Stimulated activated CD4-positive, alpha-beta T cell treated with anti-CD3 and anti-CD28 coated beads, Interleukin-4, amount 100 ng/mL, for 4 hours (primary cell): ENCODE data around the gene PPP2R2D.
A peak's percentile ranks its signal among the peaks of the same experiment; 100 is the strongest.

Experiments
- DNase-seq, 2 experiments: peaks; one replicate each; pipeline ENCODE4 v3.0.0-alpha.2; 2020

The PPP2R2D gene

DNA sequence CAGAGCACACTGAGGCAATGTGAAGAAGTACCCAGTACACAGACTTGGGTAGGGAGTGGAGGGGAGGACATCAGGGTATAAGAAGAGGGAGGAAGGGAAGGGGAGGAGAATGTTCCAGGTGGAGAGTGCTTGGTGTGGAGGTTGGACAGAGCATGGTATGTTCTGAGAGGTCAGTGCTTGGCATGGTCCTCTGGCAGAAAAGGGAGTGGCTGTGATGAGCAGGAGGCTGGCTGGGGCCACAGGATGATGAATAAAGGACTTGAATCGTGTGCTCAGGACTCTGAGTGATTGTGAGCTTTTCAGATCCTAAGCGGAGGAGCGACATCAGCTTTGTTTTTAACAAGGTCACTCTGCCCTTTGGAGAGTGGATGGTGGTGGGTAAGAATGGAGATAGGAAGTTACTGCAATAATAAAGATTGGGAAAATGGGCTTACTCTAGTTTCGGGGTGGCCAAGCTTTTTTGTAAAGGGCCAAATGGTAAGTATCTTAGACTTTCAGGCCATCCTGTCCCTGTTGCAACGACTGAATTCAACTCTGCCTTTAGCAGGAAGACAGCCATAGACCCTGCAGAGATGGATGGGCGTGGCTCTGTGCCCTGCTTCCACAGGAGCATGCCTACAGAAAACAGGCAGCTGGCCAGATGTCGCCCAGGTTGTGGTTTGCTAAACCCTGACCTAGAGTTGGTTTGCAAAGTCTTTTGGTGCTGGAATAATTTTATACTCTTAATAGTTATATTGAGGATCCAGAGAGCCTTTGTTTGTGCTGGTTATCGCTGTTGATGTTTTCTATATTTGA, 8.4 kb downstream of the PPP2R2D start:
- no peak for DNase-seq

DNA sequence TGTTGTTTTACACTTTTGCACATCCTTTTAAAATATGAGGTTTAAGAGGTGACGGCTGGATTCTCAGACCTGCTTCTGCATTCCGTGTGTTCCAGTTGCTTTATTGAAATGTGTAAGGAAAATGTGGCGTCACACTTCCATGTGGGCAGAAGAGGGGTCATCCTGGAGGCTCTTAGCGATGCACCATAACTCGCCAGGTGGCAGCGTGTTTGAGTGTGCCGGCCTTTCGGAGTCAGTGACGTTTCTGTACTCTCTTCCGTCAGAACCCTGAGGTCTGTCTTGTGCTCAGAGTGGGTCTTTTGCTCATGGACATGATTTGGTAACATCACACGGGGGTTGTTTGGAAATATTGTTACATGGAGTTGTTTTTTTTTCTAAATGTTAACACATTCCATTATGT, 9.1 kb downstream of the PPP2R2D start:
- no peak for DNase-seq

DNA sequence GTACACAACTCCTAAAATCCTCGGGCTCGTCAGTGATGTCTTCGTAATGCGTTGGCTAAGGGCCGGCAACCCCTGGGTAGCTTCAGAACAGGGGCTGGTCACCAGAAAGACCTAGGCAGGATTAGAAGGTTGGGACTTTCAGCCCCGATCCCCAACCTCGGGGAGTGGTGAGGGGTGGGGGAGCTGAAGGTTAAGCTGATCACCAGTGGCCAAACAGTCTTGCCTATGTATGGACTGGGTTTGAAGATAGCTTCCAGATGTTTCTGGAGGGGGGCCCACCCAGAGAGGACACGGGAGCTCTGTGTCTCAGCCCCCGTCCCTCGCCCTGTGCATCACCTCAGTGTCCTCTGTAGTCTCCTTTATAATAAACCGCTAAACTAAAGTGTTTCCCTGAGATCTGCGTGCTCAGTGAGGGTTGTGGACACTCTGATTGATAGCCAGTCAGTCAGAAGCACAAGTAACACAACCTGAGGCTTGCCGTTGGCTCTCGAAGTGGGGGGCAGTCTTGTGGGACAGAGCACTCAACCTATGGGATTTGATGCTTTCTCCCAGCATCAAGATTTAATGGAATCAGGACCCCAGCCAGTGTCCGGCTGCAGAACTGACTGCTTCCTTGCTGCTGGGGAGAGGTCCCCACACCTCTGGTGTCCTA, 10.0 kb downstream of the PPP2R2D start:
- DNase-seq, result no peak

DNA sequence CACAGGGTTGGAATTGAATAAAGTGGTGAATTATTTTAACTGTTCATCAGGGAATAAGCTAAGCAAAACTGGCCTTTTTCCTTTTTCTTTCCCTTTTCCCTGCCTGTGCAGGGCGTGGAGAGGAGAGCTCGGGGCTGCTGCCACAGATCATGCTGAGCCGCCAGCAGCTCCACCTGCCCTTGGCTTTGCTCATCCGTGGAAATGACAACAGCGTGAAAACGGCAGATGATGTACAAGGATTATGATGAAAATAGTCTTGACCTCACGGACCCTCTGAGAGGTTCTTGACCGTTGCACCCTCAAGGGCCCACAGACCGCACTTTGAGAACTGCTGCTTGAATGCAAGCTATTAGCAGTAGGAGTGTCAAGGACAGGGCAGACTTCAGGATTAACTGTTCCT, 10.6 kb downstream of the PPP2R2D start:
- no peak for DNase-seq

DNA sequence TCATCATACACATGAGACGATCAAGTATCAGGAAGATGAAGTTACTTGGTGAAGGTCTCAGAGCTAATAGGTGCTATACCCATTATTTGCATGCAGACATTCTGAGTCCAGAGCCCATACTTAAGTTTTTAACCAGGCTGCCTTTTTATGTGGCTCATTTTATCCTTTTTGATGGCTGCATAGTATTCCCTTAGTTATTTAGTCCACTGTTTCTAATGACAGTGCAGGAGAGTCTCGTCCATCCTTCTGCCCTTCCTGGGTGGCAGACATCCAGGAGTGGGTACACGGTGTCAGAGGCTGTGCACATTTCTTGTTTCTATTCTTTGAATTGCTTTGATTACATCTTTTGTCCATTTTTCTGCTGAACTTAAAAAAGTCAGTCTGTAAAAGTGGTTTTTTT, 11.8 kb downstream of the PPP2R2D start:
- DNase-seq, result no peak

DNA sequence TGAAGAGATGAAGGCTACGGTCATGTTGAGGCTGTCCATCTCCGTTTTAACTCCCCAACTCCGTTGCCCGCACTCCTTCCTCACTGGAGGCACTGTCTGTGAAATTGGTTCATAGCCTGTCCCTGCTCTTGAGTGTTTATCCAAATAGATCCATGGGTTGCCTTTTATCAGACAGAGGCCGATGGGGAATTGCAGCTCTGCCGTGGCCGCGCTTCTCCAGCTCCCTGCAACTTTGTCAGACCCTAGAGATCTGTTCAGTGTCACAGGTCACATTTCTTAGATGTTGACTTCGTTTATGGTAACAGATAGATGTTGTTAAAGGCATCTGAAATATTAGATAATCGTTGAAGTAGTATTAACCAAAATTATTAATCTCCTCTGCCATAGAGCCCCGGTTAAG, 14.7 kb downstream of the PPP2R2D start:
- DNase-seq, result no peak

DNA sequence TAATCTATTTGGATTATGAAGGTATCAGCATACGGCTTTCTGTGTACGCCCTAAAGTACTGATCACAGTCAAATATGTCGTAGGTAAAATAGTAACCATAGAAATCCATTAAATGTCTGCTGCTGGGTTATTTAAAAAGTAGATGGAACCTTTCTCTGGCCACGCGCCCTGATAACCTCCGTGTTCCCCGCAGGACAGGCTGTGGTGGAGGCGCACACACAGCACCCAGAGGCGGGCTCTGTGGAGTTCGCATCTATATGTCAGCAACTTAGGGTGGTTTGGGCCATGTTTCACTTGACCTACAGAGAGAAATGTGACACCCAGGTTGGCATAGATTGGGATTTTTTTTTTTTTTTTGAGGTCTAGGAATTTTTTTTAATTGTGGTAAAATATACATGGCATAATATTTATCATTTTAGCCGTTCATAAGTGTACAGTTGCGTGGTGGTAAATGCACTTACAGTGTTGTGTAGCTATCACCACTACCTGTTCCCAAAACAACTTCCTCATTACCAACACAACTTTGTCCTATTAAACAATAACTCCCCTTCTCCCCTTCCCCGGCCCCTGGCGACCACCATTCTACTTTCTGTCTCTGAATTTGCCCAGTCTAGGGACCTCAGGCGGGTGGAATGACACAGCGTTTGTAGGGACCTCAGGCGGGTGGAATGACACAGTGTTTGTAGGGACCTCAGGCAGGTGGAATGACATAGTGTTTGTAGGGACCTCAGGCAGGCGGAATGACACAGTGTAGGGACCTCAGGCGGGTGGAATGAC, 15.4 kb downstream of the PPP2R2D start:
- no peak for DNase-seq

DNA sequence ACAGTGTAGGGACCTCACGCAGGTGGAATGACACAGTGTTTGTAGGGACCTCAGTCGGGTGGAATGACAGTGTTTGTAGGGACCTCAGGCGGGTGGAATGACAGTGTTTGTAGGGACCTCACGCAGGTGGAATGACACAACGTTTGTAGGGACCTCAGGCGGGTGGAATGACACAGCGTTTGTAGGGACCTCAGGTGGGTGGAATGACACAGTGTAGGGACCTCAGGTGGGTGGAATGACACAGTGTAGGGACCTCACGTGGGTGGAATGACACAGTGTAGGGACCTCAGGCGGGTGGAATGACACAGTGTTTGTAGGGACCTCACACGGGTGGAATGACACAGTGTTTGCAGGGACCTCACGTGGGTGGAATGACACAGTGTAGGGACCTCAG, 16.0 kb downstream of the PPP2R2D start:
- peak in 1 of 2 experiments; percentile 62 for DNase-seq

DNA sequence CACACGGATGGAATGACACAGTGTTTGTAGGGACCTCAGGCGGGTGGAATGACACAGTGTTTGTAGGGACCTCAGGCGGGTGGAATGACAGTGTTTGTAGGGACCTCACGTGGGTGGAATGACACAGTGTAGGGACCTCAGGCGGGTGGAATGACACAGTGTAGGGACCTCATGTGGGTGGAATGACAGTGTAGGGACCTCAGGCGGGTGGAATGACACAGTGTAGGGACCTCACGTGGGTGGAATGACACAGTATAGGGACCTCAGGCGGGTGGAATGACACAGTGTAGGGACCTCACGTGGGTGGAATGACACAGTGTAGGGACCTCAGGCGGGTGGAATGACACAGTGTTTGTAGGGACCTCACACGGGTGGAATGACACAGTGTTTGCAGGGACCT, 16.7 kb downstream of the PPP2R2D start:
- peak in 1 of 2 experiments; percentile 66 for DNase-seq

DNA sequence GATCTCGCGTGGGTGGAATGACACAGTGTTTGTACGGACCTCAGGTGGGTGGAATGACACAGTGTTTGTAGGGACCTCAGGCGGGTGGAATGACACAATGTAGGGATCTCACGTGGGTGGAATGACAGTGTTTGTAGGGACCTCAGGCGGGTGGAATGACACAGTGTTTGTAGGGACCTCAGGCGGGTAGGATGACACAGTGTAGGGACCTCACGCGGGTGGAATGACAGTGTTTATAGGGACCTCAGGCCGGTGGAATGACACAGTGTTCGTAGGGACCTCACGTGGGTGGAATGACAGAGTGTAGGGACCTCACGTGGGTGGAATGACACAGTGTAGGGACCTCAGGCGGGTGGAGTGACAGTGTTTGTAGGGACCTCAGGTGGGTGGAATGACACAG, 18.7 kb downstream of the PPP2R2D start:
- DNase-seq, result peak in 1 of 2 experiments; percentile 52

DNA sequence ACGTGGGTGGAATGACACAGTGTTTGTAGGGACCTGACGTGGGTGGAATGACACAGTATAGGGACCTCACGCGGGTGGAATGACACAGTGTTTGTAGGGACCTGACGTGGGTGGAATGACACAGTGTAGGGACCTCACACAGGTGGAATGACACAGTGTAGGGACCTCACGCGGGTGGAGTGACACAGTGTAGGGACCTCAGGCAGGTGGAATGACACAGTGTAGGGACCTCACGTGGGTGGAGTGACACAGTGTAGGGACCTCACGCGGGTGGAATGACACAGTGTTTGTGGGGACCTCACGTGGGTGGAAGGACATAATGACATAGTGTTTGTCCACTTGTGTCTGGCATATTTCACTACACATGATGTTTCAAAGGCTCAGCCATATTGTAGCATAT, 19.3 kb downstream of the PPP2R2D start:
- DNase-seq, result peak in 1 of 2 experiments; percentile 75

DNA sequence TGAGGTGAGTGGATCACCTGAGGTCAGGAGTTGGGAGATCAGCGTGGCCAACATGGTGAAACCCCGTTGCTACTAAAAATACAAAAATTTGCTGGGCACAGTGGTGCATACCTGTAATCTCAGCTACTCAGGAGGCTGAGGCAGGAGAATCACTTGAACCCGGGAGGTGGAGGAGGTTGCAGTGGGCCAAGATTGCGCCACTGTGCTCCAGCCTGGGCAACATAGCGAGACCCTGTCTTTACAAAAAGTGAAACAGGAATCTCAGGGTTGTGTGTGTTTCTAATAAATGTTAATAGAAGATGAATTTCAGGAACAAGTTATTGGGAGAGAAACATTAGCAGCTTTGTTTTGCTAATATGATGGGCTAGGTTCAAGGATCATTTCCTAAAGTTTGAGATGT, 19.9 kb downstream of the PPP2R2D start:
- no peak for DNase-seq

DNA sequence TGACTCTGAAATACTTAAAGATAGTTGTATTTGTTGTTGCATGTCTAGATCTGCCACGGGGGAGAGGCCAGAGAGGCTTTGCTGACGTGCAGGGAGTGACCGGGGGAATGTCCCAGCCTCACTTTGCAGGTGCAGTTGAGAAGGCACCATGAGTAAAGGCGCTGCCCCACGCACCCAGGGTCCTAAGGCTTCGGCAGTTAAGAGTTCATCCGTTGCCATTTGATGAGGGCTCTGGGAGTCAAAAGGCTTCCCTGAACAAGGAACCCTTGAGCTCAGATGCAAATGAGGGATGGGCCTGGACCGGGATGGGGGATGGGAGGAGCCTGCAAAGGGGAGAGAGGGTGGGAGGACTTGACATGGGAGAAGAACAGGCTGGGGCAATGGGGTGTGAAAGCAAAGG, 20.4 kb downstream of the PPP2R2D start:
- DNase-seq, result no peak

DNA sequence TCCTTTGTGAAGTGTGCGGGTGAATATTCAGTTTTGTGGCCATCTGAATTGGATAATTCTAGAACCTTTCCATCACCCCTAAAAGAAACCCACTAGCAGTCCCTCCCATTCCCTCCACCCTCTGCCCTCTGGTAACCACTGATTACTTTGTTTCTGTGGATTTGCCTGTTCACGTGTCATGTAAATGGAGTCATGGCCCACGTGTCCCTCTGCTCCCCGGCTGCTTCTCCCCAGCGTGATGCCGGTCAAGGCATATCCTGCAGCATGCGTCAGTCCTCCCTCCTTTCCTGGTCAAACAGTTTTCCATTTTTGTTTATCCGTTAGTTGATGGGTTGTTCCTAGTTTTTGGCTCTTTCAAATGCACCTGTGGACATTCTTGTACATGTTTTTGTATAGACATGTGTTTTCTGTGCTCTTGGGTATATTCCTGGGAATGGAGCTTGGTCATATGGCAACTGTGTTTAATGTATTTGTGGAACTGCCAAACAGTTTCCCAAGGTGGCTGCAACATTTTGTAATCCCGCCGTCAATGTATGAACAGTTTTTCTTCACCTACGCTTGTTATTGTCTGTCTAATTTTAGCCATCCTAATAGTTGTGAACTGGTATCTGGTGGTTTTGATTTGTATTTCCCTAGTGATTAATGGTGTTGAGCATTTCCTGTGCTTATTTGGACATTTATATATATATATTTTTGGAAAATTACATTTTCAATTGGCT, 22.4 kb downstream of the PPP2R2D start:
- DNase-seq, result no peak

DNA sequence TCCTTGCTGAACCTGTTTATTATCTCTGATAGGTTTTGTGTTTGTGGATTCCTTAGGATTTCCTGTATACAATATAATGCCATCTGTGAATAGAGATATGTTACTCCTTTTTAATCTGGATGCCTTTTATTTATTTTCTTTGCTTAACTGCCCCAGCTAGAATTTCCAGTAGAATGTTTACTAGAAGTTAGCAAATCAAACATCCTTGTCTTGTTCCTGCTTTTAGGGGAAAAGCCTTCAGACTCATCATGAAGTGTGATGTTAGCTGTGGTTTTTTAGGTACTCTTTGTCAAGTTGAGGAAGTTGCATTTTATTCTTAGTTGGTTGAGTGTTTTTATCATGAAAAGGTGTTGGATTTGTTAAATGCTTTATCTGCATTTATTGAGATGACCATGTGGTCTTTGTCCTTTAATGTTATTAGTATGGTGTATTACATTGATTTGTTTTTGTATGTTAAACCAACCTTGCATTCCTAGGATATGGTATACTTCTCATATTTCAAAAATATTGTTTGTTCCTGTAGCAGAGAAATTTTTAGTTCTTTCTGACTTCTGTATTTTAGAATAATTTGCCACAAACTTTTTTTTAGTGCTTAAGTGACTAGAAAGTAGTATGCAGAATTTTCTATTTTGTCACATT, 24.3 kb downstream of the PPP2R2D start:
- DNase-seq, result no peak

DNA sequence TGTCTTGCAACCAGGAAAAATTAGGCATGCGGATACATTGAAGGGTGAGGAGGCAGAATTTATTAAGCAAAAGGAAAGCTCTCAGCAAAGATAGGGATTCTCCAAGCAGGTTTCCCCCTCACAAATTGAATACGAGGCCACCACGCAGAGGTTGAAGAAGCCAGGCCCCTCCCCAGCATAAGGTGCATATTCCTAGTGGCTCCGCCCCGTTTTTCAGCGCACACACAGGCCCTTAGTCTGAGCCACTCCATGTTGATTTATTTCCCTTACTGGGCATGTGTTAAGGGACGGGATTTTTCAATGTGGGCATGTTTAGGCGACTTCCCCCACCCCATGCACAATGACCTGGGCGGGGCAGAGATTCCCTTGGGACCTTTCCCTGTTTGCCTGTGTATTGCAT, 24.9 kb downstream of the PPP2R2D start:
- no peak for DNase-seq

DNA sequence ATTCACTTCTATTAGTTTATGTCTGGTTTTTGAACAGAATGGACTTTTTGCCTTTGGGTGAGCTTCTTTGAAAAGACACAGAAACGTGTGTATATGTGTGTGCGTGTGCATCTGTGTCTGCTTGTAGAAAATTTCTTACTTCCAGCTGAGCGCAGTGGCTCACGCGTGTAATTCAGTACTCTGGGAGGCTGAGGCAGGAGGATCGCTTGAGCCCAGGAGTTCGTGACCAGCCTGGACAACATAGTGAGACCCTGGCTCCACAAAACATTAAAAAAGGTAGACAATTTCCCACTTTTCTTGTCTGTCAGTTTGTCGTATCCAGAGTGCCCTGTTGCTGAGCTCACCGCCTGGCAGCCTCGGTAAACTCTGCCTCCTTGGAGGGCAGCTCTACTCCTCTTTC, 25.4 kb downstream of the PPP2R2D start:
- DNase-seq, result no peak

DNA sequence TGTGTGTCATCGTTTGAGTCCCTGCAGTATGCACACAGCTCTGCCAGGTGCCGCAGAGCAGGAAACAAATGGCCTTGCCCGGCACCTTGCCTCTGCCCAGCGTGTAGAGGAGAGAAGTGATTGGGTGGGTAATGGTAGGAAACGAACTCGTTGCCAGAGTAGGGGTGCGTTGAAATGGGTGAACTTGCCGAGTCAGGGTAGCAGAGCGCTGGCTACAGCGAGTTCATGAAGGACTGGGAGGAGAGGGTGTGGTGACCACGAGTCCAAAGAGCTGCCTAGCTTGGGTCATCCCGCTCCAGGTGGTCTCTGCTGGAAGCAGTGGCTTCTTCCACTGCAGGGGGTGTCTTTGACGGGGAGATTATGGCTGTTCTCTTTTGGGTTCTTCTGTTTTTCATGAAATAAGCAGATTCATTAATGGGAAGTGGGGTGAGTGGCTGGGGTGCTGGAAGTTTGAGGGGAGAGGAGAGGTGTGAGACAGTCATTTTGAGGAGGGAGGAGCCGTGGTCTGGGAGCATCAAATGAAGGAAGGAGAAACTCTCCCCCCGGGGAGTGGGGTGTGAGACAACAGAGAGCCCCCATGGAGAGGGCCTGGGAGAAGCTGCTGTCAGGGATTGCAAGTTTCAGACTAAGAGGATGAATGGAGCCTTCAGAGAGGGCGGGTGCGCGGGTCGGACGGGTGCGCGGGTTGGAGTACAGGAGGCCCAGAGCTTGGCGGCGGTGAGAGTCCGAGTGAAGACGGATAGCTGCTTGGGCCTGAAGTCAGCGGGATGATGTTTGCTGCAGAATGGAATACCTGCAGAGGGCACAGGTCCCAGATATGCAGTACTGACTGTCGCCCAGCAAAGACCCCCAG, 26.2 kb downstream of the PPP2R2D start:
- DNase-seq, result no peak

DNA sequence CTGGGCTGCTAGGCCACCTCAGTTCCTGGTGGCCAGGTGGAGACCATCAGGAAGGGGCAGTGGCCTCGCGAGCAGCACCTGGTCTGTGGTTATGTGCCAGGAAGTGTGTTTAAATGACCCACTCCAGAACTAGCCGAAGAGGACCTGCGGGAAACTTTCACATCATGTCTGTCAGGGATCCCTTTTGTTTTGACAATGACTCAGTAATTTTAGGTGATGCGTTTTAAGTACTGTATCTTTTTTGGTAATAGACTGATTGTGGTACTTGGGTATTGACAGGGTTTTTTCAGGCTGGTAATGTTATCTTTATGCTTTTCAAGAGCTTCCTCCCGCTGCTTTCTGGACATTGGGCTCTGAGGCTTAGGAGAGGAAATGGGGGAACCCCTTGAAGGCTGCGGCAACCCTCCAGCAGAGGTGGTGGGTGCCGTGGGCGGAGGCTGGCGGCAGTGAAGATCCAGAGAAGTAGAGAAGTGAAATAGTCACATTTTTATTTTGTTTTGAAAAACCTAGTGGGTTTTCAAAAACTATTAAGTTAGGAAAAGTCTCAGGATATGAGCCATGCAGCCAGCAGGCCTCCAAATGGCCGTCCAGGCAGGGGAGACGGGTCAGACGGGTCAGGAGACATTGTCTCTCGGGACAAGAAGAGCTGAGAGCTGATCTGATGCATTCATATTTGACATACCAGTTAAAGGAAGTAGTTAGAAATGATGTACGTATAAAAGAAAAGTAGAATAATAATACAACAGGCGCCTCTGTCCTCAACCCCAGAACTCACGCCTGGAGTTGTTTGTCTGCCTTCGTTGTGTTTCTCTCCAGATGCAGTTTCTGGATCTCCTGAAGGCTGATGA, 27.7 kb downstream of the PPP2R2D start:
- DNase-seq, result peak; percentile 46 to 50

DNA sequence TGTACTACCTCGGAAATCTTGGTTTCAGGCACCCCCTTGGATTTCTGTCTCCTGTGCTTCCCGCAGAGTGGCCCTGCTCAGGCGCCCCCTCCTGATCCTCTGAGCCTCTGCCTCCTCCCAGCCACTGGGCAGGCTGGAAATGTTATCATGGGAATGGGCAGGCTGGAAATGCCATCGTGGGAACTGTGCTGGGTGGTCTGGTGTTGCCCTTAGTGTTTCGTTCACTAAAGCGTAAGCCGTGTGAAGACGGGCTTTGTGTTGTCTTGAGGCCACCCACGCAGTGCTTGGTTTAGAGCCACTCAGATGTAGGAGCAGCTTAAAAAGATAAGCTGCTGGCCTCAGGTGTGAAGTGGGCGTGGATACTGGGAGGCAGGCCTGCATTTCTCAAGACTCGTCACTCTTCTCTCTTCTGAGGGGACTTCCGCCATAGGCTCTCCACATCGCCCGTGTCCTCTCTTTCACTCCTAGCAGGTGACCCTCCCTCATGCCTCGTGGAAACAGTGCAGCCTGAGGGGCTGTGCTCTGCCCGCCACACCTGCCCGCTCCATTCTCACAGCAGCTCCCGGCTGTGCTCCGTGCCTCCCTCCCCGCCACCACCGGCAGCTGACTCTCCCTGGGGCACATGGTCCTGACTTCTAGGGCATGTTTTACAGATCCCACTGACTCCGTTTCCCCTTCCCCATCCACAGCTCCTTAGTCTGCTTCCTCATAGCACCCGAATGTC, 28.5 kb downstream of the PPP2R2D start:
- no peak for DNase-seq
